GM19397 (cell line): Measurements from ENCODE around the gene CEP164.

Experiments
- ATAC-seq: cut with Tn5 transposase; IDR thresholded peaks from one replicate; pipeline ENCODE4 v1.9.1; 2021; ENCODE audit warnings: mild to moderate bottlenecking, moderate library complexity; ENCODE audit not compliant: unreplicated experiment

The CEP164 gene

GRCh38 chr11:117327567-117328374 lies at the start of gene CEP164:
Gene CEP164, plus strand, starts transcription at chr11:117327854. Its CDS starts 10,733 bp downstream, at chr11:117338587.
- peak; percentile 96 for ATAC-seq

- no peak for ATAC-seq
These were observed 49.3 kb upstream of the CEP164 start for GRCh38 chr11:117278347-117278746.

DNA sequence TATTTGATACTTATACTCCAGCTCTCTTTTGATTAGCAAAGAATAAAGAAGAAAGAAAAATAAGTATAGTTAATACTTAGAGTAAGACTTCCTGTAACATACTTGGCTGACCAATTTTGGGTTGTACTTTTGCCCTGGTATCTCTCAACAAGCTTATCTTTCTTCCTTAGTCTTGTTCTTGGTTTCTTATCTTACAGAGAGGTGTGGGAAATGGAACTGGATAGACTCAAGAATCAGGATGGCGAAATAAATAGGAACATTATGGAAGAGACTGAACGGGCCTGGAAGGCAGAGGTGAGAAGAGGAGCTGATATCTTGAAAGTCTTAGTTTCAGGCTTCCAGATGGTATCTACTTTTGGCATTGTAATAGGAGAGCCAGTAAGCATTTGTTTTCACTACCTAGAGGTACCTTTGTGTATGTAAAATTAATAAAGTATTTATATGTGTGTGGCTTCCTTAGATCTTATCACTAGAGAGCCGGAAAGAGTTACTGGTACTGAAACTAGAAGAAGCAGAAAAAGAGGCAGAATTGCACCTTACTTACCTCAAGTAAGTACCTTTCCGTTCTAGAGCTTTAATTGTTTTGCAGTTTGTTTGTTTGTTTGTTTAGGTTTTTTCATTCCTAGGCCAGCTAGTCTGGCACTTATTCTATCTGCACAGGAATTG lies 47.8 kb upstream of the CEP164 start:
- no peak for ATAC-seq

GRCh38 chr11:117281159-117281558 lies 46.5 kb upstream of the CEP164 start:
- ATAC-seq, result no peak

GRCh38 chr11:117281869-117282268 lies 45.8 kb upstream of the CEP164 start:
- ATAC-seq, result no peak

DNA sequence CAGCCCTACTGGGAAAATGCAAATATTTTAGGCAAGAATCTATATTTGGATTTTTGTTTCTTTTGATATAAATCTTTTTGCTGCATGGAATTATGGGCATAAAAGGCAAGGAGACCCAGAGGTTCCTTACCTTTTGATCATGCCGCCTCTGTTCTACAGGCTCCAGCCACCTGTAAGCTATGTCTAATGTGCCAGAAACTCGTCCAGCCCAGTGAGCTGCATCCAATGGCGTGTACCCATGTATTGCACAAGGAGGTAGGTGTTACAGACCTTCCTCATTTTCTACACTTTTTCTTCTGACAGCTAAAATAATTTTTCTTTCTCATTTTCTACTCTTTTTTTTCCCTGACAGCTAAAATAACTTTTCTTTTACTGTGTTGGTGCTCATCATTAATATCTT lies 44.7 kb upstream of the CEP164 start:
- no peak for ATAC-seq

DNA sequence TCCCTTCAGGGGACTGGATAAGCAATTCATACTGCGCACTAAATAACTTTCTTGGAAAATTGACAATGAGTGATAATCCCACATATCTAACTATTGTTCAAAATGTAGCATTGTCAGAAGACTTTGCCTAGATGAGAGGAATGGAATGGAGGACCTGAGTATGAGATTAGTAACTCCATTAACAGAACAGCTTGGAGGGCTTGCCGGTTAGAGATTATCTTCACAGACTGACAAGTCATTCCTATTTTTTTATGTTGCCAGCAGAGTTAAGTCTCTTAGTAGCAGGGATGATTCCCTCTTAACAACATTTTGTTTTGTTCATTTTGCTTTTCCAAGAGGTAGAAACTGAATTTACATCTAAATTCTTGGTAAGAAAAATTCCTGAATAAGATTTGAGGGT lies 43.6 kb upstream of the CEP164 start:
- ATAC-seq, result no peak

- ATAC-seq, result no peak
These were observed 41.1 kb upstream of the CEP164 start for GRCh38 chr11:117286588-117286987.

- no peak for ATAC-seq
These were observed 40.0 kb upstream of the CEP164 start for GRCh38 chr11:117287668-117288067.

- ATAC-seq, result no peak
These were observed 37.9 kb upstream of the CEP164 start for GRCh38 chr11:117289795-117290194.

DNA sequence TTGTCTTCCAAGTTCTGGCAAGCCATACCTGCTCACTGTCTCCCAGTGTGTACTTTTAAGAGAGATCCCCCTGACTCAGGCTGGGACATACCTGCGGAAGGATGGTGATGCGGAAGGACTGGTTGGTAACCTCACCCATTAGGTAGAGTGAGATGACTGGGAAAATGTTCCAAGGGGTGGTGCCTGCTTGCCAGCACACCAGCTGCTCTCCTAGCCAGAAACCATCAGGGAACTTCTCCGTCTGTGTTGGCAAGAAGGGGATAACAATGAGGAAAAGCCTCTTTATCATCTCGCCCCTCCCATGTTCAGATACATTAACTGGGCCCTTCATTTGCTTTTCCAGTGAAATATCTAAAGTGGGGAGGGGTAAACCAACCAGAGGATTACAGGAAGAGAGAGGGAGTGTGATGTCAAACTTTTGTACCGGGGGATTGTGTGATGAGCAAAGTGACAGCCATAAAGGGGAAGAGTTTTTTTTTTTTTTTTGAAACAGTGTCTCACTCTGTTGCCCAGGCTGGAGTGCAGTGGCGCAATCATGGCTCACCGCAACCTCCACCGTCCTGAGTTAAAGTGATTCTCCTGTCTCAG lies 36.8 kb upstream of the CEP164 start, which contains the start of gene BACE1-AS:
Gene BACE1-AS (plus strand): TSS at position 538 of the 588 bp plus-strand sequence.
- ATAC-seq, result no peak

DNA sequence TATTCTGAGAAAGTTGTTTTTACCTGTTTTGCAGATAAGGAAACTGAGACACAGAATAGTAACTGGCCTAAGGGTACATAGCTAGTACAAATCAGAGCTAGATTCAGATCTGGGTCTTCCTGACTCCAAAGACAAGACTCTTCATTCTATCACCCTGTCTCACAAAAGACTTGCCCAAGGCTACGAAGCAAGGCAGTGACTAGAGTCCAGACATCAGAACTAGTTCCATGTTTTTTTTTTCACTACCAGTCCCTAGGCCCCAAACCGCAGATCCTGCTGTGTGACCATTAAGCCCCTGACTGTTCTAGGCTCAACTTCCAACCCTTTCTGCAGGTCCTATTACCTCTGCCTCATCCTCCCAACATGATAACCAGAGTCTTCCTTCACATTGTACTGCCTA lies 35.0 kb upstream of the CEP164 start:
- no peak for ATAC-seq

DNA sequence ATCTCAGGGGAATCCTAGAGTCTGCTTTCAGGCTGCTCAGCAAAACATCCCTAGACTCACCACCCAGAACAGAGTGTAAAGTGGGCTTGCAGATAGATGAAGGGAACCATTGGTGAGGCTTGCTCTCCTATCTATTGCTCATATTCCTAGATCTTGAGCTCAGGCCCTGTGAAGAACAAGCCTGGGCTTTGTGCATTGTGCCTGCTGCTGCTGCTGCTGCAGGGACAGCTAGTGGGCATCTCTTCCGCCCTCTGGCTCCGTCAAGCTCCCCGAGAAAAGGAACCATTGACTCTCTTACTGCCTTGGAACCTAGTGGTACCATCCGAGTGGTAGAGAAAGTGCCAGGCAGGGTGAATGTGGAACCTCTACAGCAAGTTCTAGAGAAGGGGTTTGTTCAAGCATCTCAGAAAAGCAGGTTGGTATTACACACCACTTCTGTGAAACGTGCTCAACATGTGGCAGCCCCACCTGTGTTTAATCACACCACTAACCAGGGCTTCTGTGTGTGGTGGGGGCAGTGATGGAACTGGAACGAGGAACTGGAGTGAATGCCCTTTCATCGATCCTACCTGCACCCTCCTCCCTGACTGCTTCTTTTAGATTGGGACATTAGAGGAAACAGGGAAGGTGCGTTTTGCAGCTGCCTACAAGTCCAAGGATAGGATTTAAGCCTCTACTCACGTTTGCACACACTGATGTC lies 32.1 kb upstream of the CEP164 start:
- ATAC-seq, result no peak

DNA sequence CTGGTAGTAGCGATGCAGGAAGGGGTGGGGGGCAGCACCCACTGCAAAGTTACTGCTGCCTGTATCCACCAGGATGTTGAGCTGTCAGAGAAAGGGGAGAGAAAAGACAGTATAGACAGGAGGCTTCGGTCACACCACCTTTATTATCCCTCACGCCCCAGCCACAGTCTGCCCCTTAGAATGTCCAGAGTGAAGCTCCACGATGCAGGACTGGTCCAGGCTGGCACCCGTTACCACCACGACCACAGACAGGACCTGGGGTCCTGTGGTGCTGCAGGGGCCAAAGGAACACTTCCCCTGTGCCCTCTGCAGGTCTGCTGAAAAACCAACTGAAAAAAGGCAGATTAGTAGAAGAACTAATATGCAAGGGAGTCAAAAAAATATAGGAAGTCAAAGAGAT lies 30.8 kb upstream of the CEP164 start:
- ATAC-seq, result no peak

- ATAC-seq, result no peak
These were observed 29.5 kb upstream of the CEP164 start for GRCh38 chr11:117298195-117298594.

- ATAC-seq, result no peak
These were observed 28.0 kb upstream of the CEP164 start for GRCh38 chr11:117299351-117300282.

- ATAC-seq, result no peak
These were observed 27.4 kb upstream of the CEP164 start for GRCh38 chr11:117300283-117300663.

- ATAC-seq, result no peak
These were observed 26.9 kb upstream of the CEP164 start for GRCh38 chr11:117300773-117301172.

- ATAC-seq, result no peak
These were observed 25.4 kb upstream of the CEP164 start for GRCh38 chr11:117302228-117302627.

DNA sequence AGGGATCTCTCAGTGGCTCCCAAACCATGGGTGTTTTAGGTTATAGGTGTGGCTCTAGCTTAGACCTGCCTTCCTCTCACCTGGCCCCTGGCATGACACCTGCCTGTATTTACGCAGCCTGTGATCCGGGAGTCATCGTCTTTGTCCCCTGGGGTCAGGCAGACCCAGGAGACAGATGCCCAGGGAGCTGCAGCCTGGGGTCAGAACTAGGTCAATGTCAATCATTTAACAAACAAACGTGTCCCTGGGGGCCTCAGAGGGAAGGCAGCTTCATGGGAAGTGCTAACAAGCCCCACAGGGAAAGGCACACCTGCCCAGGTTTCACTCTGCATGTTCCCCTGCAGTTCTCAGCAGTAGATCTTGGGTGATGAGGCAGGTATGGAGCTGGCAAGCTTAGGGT lies 24.6 kb upstream of the CEP164 start:
- no peak for ATAC-seq
